NCI-H1436 (cell line): ENCODE results near the gene CRB3.
"Not testable (repeated sequence)": the region's sequence is repeated elsewhere in the genome, so short reads cannot be mapped to it uniquely, and the experiment has no call there.

ENCODE experiments used
- DNase-seq: peaks from one replicate; lab custom pipeline; 2025; lab: John Stamatoyannopoulos, UW

CRB3 gene

GRCh38 chr19:6464070-6464873 lies at the start of gene CRB3:
CRB3 (plus strand) TSS chr19:6464271; CDS start chr19:6464702, 431 bp downstream.
- DNase-seq: peak; percentile 78

GRCh38 chr19:6414793-6415590 lies 49.1 kb upstream of the CRB3 start:
- no peak for DNase-seq

- DNase-seq: no peak
Measured at GRCh38 chr19:6415591-6416190, 48.4 kb upstream of the CRB3 start.

GRCh38 chr19:6416658-6417405 lies 47.2 kb upstream of the CRB3 start:
- no peak for DNase-seq

DNA sequence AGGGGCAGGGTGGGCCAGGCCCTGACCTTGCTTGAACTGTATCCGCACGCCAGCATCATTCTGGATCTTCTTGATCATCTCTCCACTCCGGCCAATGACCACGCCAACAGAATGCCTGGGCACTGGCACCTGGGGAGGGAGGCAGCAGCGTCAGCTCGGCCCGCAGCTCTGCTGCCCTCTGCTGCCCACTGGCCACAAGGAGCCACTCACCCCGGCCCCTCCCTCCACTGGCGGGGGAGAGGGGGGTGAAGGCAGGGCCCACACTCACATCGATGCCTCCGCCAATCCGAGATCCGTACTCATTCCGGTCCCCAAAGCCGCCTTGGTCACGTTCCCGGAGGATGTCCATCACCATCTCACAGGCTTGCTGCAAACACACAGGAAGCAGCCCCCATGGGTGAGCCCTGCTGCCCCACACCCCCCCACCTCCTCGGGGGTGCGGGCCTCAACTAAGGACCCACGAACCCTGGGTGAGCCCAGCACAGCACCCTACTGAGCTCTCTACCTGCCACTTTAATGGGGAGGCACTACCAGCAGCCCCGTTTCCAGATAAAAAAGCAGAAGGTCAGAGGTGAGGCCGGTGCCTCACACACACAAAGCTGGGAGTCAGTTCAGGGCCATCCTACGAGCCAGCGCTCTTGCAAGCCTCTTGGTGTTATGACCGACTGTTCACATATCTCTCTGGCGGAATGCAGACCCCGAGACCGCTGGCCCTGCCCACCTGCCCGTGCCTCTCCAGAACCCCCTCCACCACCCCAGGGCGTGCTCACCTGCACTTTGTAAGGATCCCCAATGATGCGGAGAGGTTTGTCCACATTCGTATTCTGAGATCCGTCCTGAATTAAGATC lies 46.1 kb upstream of the CRB3 start:
- no peak for DNase-seq

DNA sequence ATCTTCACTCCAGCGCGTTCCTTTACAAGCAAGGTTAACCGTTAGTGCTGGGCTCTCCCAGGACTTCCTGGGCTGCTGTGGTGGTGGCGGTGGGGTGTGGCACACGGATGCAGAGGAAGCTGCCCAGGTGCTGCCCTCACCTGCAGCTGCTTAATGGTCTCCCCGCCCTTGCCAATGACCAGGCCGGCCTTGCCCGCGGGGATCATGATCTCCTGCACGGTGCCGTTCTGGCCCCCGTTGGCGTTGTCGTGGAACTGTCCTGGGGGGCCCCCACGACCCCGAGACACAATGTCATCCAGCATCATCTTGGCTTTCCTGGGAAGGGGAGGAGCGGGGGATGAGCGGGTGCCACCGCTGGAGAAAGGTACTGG lies 45.5 kb upstream of the CRB3 start:
- DNase-seq: no peak

DNA sequence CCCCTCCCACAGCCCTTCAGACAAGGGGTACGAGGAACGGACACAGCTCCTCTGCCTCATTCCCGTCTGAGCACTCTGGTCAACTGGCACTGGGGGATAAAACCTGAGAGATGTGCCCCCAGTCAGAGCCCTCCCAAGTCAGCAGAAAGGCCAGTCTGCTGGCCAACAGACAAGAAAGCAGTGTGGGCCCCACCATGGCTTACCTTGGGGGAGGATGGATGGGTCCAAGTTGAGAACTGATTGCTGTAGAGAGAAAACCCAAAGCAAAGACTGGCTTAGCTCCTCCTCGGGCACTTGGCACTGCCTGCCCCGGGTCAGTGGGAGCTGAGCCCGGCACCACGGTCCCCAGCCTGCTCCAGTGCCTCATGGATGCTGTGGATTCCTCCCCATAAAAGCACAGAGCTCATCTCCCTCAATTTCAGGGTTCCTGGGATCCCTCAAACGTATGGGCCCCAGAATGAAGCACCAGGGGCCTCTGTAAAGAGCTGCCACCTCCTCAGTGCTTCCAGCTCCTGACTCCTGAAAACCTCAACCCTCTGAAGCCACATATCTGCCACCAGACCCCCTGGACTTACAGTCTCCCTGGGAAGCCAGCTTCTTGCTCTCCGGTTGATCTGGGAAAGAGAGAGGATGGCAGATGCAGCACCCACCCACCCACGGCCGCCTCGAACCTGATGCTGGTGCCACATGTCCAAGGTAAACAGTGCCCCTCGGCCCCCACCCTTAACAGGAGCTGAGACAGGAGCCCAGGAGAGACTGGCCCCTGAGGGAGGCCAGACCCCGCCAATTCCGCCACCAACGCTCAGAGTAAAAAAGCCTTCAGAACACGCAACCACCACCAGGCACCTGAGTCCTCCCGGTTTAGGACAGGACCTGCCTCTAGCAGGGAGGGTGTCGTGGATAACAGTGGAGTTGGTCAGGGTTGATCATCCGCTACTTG lies 42.7 kb upstream of the CRB3 start:
- no peak for DNase-seq

DNA sequence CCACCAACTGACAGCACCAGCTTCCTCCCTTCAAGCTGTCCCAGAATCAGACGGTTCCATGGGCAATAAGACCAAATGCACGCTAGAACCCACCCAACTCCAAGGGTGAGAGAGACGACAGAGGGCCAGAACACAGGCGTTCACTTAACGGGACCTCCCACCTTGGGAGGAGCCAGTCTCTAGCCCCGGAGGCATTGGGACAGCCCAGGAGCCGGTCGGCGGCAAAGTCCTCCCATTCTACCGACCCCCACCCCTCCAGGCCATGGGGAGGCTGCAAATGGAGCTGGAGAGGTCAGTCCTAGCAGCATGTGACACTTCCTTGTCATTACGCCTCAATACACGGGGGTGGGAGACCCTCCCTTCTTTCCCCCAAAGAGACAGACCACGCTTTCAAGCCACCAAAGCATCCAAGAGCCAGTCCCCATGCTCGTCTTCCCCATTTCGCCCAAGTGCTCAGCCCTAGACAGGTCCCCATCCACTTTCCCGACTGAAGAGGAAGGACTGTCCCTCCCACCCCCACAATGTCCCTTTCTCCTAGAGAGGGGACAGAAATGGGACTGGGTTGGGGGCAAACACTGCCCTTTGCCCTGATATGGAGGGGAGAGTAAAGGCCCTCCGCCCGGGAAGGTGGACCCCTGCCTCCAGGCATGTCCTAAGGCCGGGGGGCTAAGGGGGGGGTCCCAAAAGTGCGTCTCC lies 40.4 kb upstream of the CRB3 start:
- DNase-seq: no peak

GRCh38 chr19:6424195-6424938 lies 39.7 kb upstream of the CRB3 start, which contains the start of gene KHSRP:
KHSRP (minus strand) TSS chr19:6424811; CDS start chr19:6424701, 110 bp downstream.
- no peak for DNase-seq

GRCh38 chr19:6424939-6425731 lies 38.9 kb upstream of the CRB3 start:
- DNase-seq: peak; percentile 99

GRCh38 chr19:6425732-6426620 lies 38.1 kb upstream of the CRB3 start:
- DNase-seq: no peak

DNA sequence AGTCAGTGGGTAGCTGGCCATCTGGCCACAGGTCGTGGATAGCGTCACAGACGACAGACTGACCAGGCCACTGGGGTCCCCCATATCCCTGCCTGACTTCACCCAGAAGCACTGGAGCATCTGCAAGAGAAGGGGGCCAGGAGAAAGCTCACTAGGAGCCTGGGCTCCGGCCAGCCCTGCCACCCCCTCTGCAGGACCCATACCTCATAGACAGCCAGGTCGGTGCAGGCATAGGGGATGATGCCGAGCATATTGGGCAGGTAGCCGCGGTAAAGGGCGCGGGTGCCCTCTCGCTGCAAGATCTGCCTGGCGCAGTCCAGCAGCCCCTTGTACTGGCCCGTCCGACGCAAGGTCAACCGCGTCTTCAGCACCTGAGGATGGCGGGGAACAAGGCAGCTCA lies 36.9 kb upstream of the CRB3 start:
- DNase-seq: no peak

GRCh38 chr19:6428692-6429418 lies 35.2 kb upstream of the CRB3 start:
- DNase-seq: not testable (repeated sequence)

DNA sequence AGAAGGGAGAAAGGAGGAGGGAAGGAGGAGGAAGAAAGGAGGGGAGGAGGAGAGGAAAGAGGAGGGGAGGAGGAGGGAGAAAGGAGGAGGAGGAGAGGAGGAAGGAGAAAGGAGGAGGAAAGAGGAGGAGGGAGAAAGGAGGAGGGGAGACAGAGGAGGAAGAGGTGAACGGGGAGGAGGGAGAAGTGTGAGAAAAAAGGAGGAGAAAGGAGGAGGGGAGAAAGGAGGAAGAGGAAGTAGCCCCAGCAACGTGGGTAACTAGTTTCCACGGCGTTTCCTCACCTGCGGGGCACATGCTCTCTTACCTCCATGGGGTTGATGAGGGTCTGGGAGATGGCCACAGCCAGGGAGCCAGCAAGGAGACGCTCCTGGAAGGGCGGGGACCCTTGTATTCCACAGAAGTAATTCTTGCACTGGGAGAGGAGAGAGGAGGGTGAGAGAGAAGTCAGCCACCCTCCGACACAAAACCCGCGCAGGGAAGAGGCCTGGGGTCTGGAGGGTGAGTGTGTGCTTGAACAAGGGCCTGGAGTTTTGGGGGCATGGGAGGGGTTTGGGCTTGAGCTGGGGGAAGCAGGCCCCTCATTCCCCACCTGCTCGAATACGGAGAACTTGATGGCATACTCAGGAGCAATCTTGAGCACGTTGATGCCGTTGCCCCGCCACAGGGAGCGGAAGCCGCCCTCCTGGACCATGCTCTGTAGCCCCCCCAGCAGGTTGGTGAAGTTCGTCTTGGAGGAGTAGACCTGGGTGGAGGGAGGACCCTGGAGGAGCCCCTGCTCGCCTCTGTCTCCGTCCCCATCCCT lies 34.5 kb upstream of the CRB3 start:
- DNase-seq: no peak

GRCh38 chr19:6431891-6432290 lies 32.2 kb upstream of the CRB3 start:
- DNase-seq: no peak
